Stimulated activated effector memory CD8-positive, alpha-beta T cell treated with anti-CD3 and anti-CD28 coated beads, Interleukin-12 subunit alpha, Interleukin-12 subunit beta, amount 100 ng/mL, for 72 hours (primary cell): ENCODE data around the gene LYL1.
"Not testable (repeated sequence)": the region's sequence is repeated elsewhere in the genome, so short reads cannot be mapped to it uniquely, and the experiment has no call there.

Source experiments
- ATAC-seq: fragments of 150-1000 bp; cut with Tn5 transposase; 2 replicates; pipeline ENCODE4 v1.10.0; 2021
- DNase-seq, 2 donors: peaks; one replicate each; pipeline ENCODE4 v3.0.0; 2021 to 2022; ENCODE audit warnings: low spot score in 2 of 2
- H3K27ac Mint-ChIP-seq: one replicate; pipeline ENCODE4 v1.8.0; 2022; ENCODE audit warnings: mild to moderate bottlenecking, mixed read lengths
- H3K36me3 Mint-ChIP-seq: one replicate; pipeline ENCODE4 v1.8.0; 2022; ENCODE audit warnings: mild to moderate bottlenecking, mixed read lengths
- H3K4me1 Mint-ChIP-seq: one replicate; pipeline ENCODE4 v1.8.0; 2022; ENCODE audit warnings: mixed read lengths
- H3K4me3 Mint-ChIP-seq: one replicate; pipeline ENCODE4 v1.8.0; 2022; ENCODE audit warnings: mild to moderate bottlenecking, mixed read lengths
- H3K9me3 Mint-ChIP-seq: one replicate; pipeline ENCODE4 v1.8.0; 2022; ENCODE audit warnings: mixed read lengths

Gene LYL1

DNA sequence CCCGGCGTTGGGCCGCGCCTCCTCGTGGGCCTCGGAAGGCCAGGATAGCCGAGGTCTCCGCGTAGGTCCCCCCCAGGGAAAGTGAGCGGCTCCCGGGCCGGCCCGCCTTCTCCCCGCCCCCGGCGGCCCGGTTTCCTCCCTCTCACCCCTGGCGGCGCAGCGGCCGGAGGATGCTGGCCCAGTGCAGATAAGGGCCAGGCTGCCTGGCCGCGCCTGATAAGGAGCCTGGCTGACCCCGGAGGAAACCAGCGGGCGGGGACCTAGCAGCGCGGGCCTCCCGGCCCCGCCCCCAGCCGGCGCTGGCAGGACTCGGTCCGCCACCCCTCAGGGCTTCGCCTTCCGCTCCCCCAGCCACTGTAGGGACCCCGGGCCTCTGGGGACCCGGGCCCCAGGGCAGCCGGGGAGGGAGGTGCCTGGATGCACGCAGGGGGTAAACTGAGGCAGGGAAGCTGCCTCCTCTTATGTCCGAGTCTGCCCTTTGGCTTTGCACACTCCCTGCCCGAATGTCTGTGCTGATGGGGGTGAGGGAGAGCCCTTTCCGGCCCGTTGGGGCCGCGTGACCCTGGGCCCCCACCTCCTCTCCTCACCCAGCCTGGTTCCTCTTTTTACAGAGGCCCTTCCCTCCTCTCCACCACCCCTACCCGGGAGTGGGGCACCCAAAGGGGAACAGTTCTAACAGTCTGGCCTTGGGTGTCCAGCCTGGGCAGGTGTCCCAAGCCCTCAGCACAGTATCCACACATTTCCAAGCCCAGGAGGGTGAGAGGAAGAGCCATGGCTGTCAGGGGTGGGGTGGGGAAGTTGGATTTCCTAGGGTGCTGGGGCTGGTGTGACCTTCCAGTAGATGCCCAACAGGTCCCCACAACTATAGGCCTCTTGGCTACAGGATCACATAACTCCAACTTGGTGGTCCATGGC is at the start of gene LYL1:
TSS of gene LYL1 (minus strand) at position 193 of the 915 bp plus-strand sequence. CDS start 1,687 bp downstream, outside the sequence.
- H3K9me3 Mint-ChIP-seq, result no peaks in the 10 kb centered on the region
- peaks cover 45% of the 10 kb centered on the region for H3K4me1 Mint-ChIP-seq
- ATAC-seq (no peak), DNase-seq (peak in 1 of 2 donors; percentile 20)
- H3K27ac Mint-ChIP-seq, result no peak within 1 kb of the TSS
- H3K36me3 Mint-ChIP-seq, result peaks cover 29% of the 10 kb centered on the region
- H3K4me3 Mint-ChIP-seq, result peak within 1 kb of the TSS; percentile 78

DNA sequence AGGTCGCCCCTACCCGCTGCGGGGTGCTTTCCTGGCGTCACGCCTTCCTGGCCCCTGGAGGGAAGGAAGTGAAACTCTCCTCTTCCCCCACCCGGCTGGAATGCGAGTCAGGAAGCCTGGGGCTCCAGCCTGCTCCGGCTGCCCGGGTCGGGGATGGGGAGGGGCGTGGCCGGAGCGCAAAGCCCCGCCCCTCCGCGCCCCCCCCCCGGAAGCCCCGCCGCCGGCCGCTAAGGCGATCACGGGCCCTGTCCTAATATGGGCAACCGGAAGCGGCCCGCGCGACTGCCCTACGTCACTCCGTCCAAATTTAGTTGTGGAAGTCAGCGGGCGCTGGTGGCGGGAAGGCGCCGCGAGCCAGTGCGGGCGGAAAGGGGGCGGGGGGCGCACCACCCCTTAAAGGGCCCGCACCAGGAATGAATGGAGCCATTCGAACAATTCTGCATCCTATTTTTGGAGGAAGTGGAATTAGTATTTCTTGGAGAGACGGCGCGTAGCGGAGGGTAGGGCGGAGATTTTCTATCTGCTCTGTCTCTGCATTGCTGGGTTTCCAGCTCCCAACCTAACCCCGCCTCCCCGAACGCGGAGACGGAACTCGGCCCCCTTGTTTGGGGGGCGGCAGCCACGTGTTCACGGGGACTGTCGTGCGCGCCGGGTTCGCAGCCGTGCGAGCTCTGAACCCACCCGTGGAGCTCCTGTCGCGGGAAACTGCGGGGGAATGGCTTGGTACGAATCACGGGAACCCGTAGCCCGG is 49.1 kb upstream of the LYL1 start:
- DNase-seq (peak; percentile 88 to 96), ATAC-seq (peak; percentile 70)
- Mint-ChIP-seq H3K27ac (peak overlapping the region; percentile 100), H3K4me3 (peak overlapping the region; percentile 98), H3K9me3 (no peaks in the 10 kb centered on the region), H3K36me3 (peaks cover 82% of the 10 kb centered on the region), H3K4me1 (peaks cover 49% of the 10 kb centered on the region)

DNA sequence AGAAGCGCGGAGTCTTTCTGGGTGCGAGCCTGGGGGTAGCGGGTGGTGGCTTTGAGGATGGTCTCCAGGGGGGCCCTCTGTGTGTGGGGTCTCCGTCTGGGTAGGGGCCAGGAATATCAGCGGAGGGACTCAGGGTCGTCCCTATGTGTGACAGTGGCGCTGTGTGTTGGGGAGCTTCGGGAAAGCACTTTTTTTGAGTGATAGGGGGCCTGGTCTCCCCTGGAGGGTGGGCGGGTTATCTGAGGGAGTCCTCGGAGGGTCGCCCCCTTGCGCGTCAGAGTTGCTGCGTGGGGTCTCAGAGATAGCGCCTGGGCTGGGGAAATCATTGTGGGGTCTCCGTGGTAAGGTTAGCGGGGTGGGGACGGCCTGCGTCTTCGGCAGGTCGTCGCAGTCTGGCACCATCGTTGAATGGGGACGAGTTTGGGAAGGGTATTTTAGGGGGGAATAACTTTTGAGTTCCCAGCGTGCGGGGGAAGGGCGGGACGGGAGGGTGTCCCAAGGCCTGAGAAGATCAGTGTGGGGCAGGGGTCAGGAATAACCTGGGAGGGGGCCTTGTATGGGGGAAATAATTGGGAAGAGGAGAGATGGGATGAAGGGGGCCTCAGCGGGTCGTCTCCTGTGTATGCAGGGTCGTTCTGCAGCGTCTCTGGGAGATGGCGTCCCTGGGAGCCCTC is 48.4 kb upstream of the LYL1 start:
- Mint-ChIP-seq H3K4me3 (peak overlapping the region; percentile 98), H3K9me3 (no peaks in the 10 kb centered on the region), H3K4me1 (peaks cover 45% of the 10 kb centered on the region), H3K27ac (peak overlapping the region; percentile 100), H3K36me3 (peaks cover 80% of the 10 kb centered on the region)
- peak; percentile 12 for ATAC-seq
- peak in 1 of 2 donors; percentile 76 for DNase-seq

DNA sequence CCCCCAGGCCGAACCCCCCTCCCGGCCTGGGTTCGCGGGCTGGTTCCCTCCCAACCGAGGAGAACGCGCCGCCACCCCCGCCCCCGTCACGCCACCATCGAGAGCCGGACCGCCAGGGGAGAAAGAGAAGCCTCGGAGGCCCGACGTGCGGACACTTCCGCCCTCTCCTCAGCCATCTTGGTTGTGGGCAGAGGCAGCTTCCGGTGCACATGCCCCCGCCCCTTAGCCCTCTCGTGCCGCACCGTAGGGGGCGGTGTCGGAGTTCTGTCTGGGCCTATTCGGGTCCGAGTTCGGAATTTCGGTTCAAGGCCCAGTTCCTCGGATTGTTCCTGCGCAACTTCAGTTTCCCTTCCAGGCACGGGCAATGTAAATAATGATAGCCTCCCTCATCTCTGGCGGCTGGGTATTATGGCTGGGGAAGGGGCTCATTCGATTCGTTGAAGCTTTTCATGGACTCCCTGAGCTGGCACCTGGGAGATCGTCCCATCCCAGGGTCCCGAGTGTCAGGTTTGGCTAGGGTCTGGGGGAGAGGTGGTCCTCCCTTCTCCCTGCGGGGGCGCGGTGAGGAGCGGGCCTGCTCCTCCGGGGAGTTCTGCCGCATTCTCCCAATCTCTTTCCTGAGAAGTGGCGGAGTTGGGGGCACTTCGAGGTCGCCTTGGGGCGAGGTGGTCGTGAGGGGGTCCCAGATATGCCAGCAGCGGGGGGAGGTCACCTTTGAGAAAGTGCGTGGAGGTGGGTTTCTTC is 47.7 kb upstream of the LYL1 start, which contains the start of the genes IER2 and STX10:
TSS of gene IER2 (plus strand) at position 225 of the 744 bp plus-strand sequence. CDS start 2,776 bp downstream, outside the sequence.
TSS of gene STX10 (minus strand) at position 189 of the 744 bp plus-strand sequence. CDS start 202 bp downstream, outside the sequence.
- Mint-ChIP-seq H3K27ac (peak within 1 kb of the TSS; percentile 100), H3K4me1 (peaks cover 38% of the 10 kb centered on the region), H3K9me3 (no peaks in the 10 kb centered on the region), H3K36me3 (peaks cover 77% of the 10 kb centered on the region), H3K4me3 (peak within 1 kb of the TSS; percentile 98)
- peak; percentile 76 to 95 for DNase-seq
- peak; percentile 66 for ATAC-seq

DNA sequence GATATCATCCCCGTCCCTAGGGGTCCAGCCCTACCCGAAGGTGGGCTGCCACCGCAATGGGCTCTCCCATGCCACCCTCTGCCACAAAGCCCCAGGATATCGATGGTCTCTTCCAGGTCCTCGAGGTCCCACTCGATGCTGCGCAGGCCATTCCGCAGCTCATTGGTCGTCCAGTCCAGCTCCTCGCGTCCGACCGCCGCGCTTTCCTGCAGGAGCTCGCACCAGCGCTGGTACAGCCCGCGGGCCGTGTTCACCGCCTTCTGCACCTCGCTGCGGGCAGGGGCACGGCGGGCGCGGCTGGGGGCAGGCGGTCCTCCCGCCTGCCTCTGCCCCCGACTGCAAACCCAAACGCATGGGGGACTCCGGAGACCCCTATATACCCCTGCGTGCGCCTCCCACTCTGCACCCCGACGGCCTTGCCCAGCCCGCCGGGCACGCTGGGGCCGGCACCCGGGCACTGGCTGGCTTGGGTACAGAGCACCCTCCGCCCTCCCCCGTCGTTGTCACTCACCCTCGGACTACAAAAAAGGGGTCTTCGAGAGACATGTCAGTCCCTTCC is 47.0 kb upstream of the LYL1 start:
- peaks cover 34% of the 10 kb centered on the region for H3K4me1 Mint-ChIP-seq
- H3K36me3 Mint-ChIP-seq, result peaks cover 77% of the 10 kb centered on the region
- peak overlapping the region; percentile 100 for H3K27ac Mint-ChIP-seq
- DNase-seq (peak in 1 of 2 donors; percentile 17), ATAC-seq (peak; percentile 1)
- H3K9me3 Mint-ChIP-seq, result no peaks in the 10 kb centered on the region
- H3K4me3 Mint-ChIP-seq, result peak overlapping the region; percentile 98

DNA sequence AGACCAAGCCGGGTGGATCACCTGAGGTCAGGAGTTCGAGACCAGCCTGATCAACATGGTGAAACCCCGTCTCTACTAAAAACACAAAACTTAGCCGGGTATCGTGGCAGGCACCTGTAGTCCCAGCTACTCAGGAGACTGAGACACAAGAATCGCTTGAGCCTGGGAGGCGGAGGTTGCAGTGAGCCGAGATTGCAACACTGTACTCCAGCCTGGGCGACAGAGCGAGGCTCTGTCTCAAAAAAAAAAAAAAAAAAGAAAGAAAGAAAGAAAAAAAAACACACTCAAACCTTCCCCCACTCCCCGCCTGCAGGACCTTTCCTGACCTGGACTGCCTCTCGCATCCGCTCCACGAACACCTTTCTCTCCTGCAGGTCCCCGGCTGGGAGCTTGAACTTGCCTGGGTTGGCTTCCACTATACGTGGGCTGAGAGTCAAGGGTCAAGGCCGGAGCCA is 46.5 kb upstream of the LYL1 start:
- H3K27ac Mint-ChIP-seq, result peak overlapping the region; percentile 100
- not testable (repeated sequence) for H3K9me3 Mint-ChIP-seq, DNase-seq, ATAC-seq
- peaks cover 34% of the 10 kb centered on the region for H3K4me1 Mint-ChIP-seq
- H3K36me3 Mint-ChIP-seq, result peaks cover 77% of the 10 kb centered on the region
- H3K4me3 Mint-ChIP-seq, result peak overlapping the region; percentile 98

DNA sequence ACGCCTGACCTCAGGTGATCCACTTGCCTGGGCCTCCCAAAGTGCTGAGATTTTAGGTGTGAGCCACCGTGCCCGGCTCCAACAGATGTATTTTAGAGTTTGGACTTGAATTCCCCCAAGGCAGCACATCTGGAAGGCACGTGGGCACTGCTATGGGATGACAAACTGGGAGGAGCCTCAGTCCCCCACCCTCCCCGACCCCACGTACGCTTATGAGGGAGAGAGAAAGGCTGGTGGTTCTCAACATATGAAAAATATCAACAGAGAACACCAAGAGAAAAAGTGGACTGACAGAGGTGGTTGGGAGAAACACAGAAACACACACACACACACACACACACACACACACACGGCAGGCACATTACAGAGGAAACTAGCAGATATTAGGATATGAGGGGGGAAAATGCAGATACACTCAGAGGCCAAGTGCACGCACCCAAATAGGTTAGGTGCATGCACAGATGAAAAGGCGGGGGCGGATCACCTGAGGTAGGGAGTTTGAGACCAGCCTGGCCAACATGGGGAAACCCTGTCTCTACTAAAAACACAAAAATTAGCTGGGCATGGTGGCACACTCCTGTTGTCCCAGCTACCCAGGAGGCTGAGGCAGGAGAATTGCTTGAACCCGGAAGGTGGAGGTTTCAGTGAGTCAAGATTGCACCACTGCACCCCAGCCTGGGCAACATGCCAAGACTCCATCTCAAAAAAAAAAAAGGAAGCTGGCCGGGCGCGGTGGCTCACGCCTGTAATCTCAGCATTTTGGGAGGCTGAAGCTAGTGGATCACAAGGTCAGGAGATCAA is 44.3 kb upstream of the LYL1 start:
- no peaks in the 10 kb centered on the region for H3K9me3 Mint-ChIP-seq
- H3K4me1 Mint-ChIP-seq, result peaks cover 27% of the 10 kb centered on the region
- ATAC-seq (no peak), DNase-seq (no peak)
- peaks cover 76% of the 10 kb centered on the region for H3K36me3 Mint-ChIP-seq
- no peak overlapping the region for H3K27ac Mint-ChIP-seq
- H3K4me3 Mint-ChIP-seq, result no peak overlapping the region

DNA sequence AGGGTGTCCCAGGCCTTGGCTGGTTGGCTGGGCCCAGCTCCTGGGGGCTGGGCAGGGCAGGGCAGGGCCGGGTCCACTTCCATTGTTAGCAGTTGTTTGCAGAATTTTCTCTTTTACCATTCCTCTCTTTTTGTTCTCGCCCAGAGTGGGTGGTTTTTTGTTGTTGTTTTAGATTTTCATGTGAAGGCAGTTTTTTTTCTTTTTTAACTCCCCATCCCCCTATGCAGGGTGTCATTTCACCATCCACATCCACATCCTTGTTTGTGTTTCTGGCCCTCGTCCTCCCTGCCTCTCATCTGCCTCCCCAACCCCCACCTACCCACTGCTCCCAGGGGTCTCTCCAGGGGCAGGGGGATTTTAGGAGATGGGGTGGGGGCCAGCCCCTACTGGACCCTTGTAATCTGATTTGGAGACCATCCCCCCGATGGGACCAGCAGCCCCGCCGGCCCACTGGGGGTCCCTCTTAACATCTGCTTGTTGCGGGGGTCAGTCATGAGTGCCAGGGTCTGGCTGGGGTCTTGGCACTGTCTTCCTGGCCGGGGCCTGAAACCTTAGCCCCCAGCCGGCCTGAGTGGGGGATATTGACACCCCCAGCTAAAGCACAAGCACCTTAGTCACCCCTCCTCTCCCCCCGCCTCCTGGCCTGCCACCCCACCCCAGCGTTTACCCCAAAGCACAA is 37.1 kb upstream of the LYL1 start:
- ATAC-seq (no peak), DNase-seq (no peak)
- H3K27ac Mint-ChIP-seq, result peak overlapping the region; percentile 8
- H3K36me3 Mint-ChIP-seq, result peaks cover 90% of the 10 kb centered on the region
- no peak overlapping the region for H3K4me3 Mint-ChIP-seq
- H3K9me3 Mint-ChIP-seq, result no peaks in the 10 kb centered on the region
- no peaks in the 10 kb centered on the region for H3K4me1 Mint-ChIP-seq

DNA sequence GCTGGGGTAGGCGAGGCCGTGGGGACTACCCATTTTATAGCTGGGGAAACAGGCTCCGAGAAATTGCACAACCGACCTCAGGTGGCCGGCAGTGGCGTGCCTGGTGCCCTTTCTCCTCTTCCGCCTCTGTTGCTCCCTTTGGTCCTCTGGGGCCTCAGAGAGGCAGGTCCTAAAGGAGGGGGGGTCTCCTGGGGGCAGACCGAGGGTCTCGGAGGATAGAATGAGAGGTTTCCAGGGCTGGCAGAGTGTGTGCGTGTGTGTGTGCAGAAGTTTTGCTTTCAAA is 36.2 kb upstream of the LYL1 start:
- DNase-seq (no peak), ATAC-seq (no peak)
- H3K4me1 Mint-ChIP-seq, result no peaks in the 10 kb centered on the region
- peaks cover 90% of the 10 kb centered on the region for H3K36me3 Mint-ChIP-seq
- H3K4me3 Mint-ChIP-seq, result no peak overlapping the region
- H3K27ac Mint-ChIP-seq, result peak overlapping the region; percentile 64
- H3K9me3 Mint-ChIP-seq, result no peaks in the 10 kb centered on the region

DNA sequence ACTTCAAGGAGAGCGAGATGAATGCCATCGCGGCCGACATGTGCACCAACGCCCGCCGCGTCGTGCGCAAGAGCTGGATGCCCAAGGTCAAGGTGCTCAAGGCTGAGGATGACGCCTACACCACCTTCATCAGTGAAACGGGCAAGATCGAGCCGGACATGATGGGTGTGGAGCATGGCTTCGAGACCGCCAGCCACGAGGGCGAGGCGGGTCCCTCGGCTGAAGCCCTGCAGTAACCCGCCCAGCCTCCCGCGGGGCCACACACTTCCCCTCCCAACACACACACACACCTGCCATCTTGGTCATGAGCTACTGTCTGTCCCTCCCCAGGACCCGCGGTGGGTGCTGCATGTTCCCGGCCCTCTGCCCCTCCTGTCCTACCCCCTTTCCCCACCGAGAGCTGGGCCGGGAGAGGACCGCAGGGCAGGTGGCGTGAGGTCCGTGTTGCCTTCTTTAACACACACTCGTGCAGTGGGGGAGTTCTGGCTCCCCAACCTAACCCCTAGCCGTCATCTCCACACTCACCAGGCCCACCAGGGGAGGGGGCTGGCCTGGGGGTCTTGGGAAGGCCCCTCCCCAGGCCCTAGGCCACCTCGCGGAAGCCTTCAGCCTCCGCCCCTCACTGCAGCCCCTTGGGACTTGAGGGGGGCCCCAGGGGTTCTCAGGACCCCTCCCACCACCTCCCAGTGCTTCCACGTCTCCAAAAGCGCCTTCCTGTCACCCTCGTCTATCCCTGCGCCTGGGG is 35.7 kb upstream of the LYL1 start:
- no peak overlapping the region for H3K4me3 Mint-ChIP-seq
- no peak for DNase-seq
- H3K36me3 Mint-ChIP-seq, result peaks cover 91% of the 10 kb centered on the region
- H3K27ac Mint-ChIP-seq, result peak overlapping the region; percentile 64
- H3K9me3 Mint-ChIP-seq, result no peaks in the 10 kb centered on the region
- peaks cover 4% of the 10 kb centered on the region for H3K4me1 Mint-ChIP-seq
- no peak for ATAC-seq

DNA sequence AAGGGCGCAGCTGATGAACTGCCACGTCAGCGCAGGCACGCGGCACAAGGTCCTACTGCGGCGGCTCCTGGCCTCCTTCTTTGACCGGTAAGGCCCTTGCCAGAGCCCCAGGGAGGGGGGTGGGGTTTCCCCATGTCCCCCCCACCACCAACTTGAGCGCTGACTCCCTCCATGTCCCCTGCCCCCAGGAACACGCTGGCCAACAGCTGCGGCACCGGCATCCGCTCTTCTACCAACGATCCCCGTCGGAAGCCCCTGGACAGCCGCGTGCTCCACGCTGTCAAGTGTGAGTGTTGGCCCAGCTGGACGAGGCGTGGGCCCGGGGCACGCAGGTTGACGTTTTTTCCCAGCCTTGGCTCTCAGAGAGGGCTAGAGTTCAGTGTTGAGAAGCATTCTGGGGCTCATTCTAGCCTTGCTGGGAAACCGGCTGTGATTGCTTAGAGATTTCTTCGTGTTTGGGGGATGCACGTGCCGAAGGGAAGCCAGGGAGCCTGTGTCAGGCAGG is 34.7 kb upstream of the LYL1 start:
- Mint-ChIP-seq H3K27ac (no peak overlapping the region), H3K4me3 (no peak overlapping the region), H3K9me3 (no peaks in the 10 kb centered on the region), H3K4me1 (peaks cover 14% of the 10 kb centered on the region), H3K36me3 (peaks cover 91% of the 10 kb centered on the region)
- DNase-seq (no peak), ATAC-seq (no peak)
